CD4-positive, alpha-beta T cell treated with Interferon alpha-2 for 1 hour (primary cell): ENCODE measurements around the gene APOL3.
"Not testable (repeated sequence)": the region's sequence is repeated elsewhere in the genome, so short reads cannot be mapped to it uniquely, and the experiment has no call there.

Experiments used
- DNase-seq, 2 donors: peaks; one replicate each; pipeline ENCODE4 v3.0.0-alpha.2; 2020 to 2022

Gene APOL3

GRCh38 chr22:36156515-36157419 is 3.8 kb downstream of the APOL3 start:
- peak; percentile 85 to 87 for DNase-seq

GRCh38 chr22:36156119-36156514 is 4.4 kb downstream of the APOL3 start:
- DNase-seq = no peak

DNA sequence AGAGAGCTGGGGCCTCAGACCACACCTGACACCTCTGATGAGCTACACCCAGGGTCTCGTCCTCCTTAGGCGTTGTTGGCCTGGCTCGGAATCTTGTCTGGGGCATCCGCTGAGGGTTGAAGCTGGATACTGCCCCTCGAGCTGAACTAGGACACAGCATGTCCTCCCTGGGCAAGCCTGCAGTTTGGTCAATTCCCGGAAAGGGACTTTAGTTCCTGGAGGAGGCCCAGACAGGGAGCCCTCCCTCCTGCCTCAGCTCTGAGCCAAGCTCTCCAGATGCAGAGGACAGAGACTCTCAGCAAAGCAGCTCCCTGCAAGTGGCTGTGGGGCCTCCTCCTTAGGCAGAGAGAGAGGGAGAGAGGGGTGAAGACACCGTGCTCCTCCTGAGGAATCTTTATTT is 4.9 kb downstream of the APOL3 start:
- DNase-seq = peak in 1 of 2 donors; percentile 29

DNA sequence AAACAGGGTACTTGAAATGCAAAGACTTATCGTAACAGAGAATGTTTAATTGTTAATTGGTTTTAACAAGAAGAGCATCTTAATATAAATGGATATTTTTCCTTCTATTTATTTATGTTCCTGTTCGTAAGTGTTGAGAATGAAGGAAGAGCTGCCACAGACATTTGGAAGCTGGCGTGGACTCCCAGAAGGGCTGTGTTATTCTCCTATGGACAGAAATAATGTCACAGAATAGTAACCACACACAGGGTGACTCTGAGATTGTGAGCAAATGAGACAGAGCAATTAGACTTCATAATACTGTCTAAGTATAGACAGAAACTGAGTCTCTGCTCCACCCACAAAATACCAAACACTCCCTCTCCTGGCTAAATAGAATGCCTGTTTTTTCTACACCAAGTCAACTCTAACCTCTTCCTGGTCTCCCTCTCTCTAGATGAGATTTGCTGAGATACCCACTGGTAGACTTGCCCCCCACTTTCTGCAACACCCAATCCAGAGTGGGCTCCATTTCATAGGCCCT is 6.1 kb downstream of the APOL3 start:
- no peak for DNase-seq

GRCh38 chr22:36153501-36154422 is 6.8 kb downstream of the APOL3 start:
- DNase-seq = no peak

GRCh38 chr22:36152821-36153220 is 7.7 kb downstream of the APOL3 start:
- DNase-seq = not testable (repeated sequence)

DNA sequence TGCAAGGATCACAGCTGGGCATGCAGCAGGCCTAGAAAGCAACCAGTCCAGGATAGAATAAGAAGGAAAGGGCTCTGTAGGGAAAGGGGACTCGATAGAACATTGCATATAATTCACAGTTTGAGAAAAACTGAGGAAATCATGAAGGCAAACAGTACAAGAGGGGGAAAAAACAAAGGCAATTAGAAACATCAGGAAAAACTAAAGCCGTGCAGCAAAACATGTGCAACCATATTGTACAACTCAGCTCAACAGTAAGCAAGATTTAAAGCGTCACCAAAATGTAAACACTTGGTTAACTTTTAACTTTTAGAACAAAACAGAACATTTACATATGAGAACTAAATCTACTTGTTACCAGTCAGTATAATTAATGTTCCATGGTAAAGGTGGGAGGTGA is 8.5 kb downstream of the APOL3 start:
- no peak for DNase-seq

- no peak for DNase-seq
These were observed 9.5 kb downstream of the APOL3 start for GRCh38 chr22:36151006-36151595.

DNA sequence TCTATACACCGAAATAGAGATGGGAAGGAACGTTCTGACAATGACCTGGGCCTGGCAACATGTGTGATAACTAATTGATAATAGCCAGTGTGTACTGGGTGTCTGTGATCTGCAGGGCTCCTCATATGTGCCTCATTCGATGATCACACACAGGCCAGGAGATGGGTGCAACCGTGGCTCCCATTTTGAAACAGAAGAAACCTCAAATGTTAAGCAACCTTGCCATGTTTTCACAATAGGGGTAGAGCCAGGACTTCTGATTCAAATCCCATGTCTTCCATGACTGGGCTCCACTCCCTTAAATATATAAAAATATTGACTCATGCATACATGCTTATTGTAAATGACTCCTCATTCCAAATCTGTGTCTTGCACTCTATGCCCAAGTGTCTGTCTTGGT is 11.1 kb downstream of the APOL3 start:
- no peak for DNase-seq

DNA sequence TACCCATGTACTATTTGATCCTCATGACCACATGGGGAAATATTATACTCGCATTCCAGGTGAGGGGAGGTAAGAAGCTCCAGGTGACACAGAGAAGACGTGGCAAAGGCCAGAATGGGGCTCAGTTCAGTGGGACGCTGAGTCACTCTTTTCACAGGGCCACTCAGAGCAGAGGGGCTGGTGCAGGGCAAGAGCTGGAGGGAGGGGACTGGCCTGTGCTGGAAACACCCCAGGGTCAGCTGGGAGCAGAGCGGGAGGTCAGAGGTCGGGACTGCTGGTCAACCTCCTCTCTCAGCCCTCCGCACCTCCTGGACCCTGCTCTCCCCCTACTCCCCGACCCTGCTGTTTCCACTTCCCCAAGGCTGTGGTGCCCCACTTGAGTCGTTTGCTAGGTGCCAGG is 12.1 kb downstream of the APOL3 start:
- DNase-seq = no peak

DNA sequence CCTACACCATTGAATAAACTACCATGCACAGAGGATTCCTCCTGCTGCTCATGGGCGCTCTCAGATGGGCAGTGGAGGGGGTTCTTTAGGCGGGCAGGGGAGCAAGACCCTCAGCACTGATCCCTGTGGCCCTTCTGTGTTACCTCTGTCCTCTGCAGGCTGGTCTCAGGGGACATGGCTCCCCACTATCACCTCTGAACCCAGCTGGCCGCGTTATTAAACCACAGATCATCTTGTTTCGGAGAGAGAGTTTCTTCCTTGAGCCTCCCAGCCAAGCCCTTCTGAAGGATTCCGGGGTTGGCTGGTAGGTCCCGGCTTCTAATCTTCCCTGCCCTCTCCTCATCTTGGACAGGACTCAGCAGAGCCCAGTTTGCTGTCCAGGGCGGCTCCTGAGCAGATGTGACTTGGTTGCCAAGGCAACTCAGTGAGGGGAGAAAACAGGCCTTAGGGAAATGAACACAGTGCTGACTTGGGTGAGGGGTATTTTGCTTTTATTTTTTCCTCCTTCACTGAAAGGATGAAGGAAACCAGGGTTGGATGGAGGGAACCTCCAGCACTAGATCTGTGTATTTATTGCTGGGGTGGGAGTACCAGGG is 13.3 kb downstream of the APOL3 start:
- DNase-seq = no peak

DNA sequence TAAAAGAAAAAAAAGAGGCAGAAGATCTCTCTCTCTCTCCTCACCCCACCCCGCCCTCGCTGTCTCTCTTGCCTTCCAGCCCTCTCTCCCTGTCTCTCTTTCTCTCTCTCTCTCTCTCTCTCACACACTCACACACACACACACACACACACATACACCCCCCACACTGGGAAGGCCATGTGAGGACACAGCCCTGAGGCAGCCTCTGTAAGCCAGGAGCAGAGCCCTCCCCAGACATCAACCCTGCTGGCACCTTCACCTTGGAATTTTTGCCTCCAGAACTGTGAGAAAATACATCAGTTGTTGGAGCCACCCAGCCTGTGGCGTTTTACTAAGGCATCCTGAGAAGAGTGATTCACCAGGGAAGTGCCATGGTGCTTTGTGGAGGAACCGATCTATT is 14.7 kb downstream of the APOL3 start:
- DNase-seq = no peak

- DNase-seq = peak; percentile 50 to 56
These were observed 15.5 kb downstream of the APOL3 start for GRCh38 chr22:36144886-36145541.

DNA sequence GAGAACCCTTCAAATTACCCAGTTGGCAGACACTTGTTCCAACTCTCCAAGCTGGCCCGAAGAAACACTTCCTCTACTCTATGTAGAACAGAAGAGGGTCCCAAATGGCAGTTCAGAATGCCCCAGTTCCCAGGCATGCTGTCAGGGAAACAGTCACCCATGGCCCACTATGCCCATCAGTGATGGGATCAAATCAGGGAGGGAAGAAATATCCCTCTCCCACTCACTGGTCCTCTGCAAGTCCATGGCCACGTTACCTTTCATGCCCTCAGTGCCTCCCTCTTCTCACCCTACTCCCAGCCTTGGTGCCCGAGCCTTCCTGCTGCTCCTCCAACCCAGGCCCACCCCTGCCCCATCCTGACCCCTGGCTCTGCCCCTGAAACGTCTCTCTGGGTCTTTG is 16.6 kb downstream of the APOL3 start:
- DNase-seq = no peak

DNA sequence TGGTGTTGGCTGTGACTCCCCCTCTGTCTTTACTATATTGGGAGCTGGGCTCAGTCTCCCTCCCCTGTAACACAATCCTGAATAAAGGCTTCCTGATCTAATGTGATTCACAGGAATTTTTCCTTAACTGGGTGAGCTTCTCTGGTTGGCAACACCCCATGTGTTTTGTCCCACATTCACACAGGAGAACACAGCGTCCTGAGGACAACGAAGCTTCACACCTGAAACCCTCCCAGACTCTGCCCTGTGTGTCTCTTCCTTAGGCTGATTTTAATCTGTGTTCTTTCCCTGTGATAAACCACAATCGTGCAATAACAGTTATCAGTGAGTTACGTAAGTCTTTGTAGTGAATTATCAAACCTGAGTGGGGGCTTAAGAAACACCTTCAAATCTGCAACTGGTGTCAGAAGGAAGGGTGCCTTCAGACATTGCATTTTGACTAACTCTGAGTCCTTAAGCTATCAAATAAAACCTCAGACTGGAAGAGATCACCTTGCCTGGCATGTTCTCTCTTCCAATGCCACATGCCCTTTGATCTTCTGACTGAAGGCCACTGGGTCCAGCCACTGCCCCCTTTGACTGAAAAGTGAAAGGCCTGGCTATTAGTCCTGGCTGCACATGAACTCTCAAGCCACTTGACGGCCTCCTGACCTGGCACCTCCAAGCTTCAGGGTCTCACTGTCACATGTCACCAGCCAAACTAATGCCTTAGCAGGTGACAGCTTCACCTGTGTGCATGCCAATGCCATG is 17.3 kb downstream of the APOL3 start:
- DNase-seq = no peak

DNA sequence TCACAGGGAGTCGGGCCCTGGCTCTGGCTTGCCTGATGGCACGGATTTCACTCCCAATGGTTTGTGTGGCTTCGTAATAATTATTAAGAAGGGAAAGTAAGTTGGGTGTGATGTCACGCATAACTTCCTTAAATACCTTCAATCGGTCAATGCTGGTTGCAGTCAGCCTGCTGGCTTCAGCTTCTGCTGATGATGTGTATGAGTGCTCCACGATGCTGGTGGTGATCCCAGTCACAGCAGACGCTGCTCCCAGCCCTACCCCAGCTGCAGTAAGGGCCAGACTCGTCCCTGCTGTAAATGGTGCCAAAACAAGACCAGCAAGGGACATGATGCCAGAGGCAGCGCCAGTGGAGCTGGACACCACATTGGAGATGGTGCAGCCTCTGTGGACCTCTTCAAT is 19.1 kb downstream of the APOL3 start:
- no peak for DNase-seq

DNA sequence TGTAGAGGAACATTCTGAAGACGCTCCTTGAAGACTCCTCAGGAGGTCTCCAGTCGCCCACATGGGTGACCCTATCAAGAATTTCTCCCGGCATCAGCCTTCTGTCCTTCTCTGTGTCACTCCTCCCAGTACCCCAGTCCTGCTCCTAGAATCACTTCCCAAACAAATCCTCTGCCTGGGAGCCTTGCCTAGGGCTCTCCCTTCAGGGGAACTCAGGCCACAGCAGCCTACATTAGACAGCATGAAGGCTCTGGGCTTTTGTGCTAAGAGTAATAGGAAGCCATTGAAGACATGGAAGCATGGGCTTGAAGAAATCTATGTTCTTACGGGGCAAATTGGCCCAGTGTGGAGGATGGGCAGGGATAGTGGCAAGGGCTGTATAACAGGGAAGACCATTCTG is 21.8 kb downstream of the APOL3 start:
- DNase-seq = not testable (repeated sequence)

DNA sequence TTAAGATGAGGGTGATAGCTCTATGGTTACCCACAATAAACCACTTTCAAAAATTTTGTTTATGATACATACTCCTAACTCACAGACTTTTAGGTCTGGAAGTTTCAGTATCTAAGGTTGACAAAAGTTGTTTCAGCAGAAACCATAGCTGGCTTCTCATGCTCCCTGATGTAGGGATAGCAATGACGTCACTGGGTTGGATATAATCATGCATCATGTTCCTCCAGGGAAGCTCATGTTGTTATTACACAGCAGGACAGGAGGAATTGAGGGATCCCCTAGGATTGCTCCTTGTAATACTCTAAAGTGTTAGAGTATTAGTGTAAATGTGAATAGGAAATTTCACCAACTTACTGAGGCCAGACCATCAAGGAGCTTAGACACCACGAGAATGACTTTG is 23.6 kb downstream of the APOL3 start:
- DNase-seq = no peak

- no peak for DNase-seq
These were observed 24.1 kb downstream of the APOL3 start for GRCh38 chr22:36136475-36136874.

DNA sequence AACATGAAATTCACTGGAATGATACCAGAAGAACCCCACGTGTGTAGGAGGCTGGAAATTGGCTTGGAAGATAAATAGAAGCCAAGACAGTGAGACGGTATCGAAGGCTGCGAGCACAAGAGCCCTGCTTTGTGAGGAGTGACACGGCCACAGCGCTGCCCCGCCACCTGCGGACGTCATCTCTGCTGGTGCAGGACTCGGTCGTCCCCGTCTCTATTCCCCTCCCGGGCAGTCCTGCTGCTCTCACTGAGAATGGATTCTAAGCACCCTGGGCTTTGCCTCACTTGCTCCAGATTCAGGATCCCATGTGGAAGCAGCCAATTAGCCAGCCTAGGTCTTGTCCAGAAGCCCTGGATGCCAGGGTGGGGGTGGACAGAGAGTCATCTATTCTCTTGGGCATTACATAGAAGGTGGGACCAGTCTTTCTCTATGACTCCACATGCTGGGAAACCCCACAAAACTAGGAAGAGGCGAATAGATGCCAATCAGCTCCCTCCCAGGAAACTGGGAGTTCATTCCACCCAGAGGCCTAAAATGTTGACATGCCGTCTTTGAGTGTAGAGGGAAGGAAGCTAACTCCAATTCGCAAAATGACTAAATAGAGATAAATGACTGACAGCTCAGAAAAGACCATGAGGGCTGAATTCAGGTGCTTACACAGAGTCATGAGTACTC is 25.1 kb downstream of the APOL3 start:
- DNase-seq = no peak

- no peak for DNase-seq
These were observed 26.4 kb downstream of the APOL3 start for GRCh38 chr22:36134182-36134581.
